Liver (tissue), 9 donors: ENCODE results near the gene MS4A7. TPM values are rescaled to one million over a fixed set of nuclear protein-coding genes. Genes with fewer than 3 reads are reported as not detected.

Experiments
- DNase-seq: peaks from one replicate; pipeline ENCODE4 v3.0.0-alpha.2; 2017; ENCODE audit warnings: low spot score
- H3K27ac ChIP-seq, 2 donors: one replicate each; pipeline ENCODE4 v1.7.0; 2013; ENCODE audit warnings: inconsistent platforms in 2 of 2, low read length in 2 of 2, control low read depth in 1 of 2, low read depth in 1 of 2, mild to moderate bottlenecking in 1 of 2
- H3K27me3 ChIP-seq, 4 donors: one replicate each; pipeline versions ENCODE4 v1.6.1 to v1.7.0; 2013; ENCODE audit warnings: low read length in 3 of 4, inconsistent platforms in 1 of 4, mild to moderate bottlenecking in 1 of 4, moderate library complexity in 1 of 4; ENCODE audit not compliant: control insufficient read depth in 4 of 4, insufficient read depth in 4 of 4
- H3K36me3 ChIP-seq, 4 donors: one replicate each; pipeline versions ENCODE4 v1.6.1 to v1.7.0; 2013; ENCODE audit warnings: low read length in 3 of 4, mild to moderate bottlenecking in 3 of 4, low read depth in 1 of 4, moderate library complexity in 1 of 4; ENCODE audit not compliant: control insufficient read depth in 4 of 4, insufficient read depth in 3 of 4
- H3K4me1 ChIP-seq, 4 donors: one replicate each; pipeline versions ENCODE4 v1.6.1 to v1.7.0; 2013; ENCODE audit warnings: low read length in 3 of 4, mild to moderate bottlenecking in 3 of 4, moderate library complexity in 1 of 4; ENCODE audit not compliant: control insufficient read depth in 4 of 4, insufficient read depth in 4 of 4
- H3K4me3 ChIP-seq, 3 donors: one replicate each; pipeline versions ENCODE4 v1.6.1 to v1.7.0; 2013; ENCODE audit warnings: low read length in 3 of 3, control low read depth in 1 of 3, low read depth in 1 of 3, mild to moderate bottlenecking in 1 of 3
- H3K9ac ChIP-seq, 2 donors: one replicate each; pipeline ENCODE4 v1.7.0; 2013; ENCODE audit warnings: low read length in 2 of 2, mild to moderate bottlenecking in 2 of 2, moderate library complexity in 2 of 2, control low read depth in 1 of 2, low read depth in 1 of 2
- H3K9me3 ChIP-seq, 4 donors: one replicate each; pipeline versions ENCODE4 v1.6.1 to v1.7.0; 2013; ENCODE audit warnings: low read length in 3 of 4; ENCODE audit not compliant: control insufficient read depth in 4 of 4
- ATF3 ChIP-seq: IDR thresholded peaks from 2 replicates; pipeline ENCODE4 v1.6.1; 2016; ENCODE audit warnings: antibody characterized with exemption
- CTCF ChIP-seq: fragments of 150-350 bp; IDR thresholded peaks from 2 replicates; pipeline ENCODE4 v1.5.1; 2017; ENCODE audit warnings: improper control_type of control experiment, low read depth, low read length; ENCODE audit not compliant: missing input control
- EGR1 ChIP-seq, 2 donors: IDR thresholded peaks; 2 replicates each; pipeline ENCODE4 v1.6.1; 2016 to 2018; ENCODE audit warnings: antibody characterized with exemption in 2 of 2, low read depth in 2 of 2
- FOXA1 ChIP-seq: IDR thresholded peaks from 2 replicates; pipeline ENCODE4 v1.6.1; 2016; ENCODE audit warnings: antibody characterized with exemption
- FOXA2 ChIP-seq: IDR thresholded peaks from 2 replicates; pipeline ENCODE4 v1.6.1; 2016; ENCODE audit warnings: antibody characterized with exemption
- HNF4A ChIP-seq, 2 donors: conservative IDR thresholded peaks; 2 replicates each; pipeline ENCODE4 v1.6.1; 2016; ENCODE audit warnings: antibody characterized with exemption in 2 of 2, mild to moderate bottlenecking in 2 of 2
- HNF4G ChIP-seq: IDR thresholded peaks from 2 replicates; pipeline ENCODE4 v1.6.1; 2016; ENCODE audit warnings: antibody characterized with exemption
- JUND ChIP-seq, 2 donors: IDR thresholded peaks; 2 replicates each; pipeline ENCODE4 v1.6.1; 2016; ENCODE audit warnings: antibody characterized with exemption in 2 of 2
- NR2F2 ChIP-seq: IDR thresholded peaks from 2 replicates; pipeline ENCODE4 v1.6.1; 2016; ENCODE audit warnings: antibody characterized with exemption
- REST ChIP-seq: IDR thresholded peaks from 2 replicates; pipeline ENCODE4 v1.6.1; 2016; ENCODE audit warnings: antibody characterized with exemption, mild to moderate bottlenecking
- RXRA ChIP-seq, 2 donors: IDR thresholded peaks; 2 replicates each; pipeline ENCODE4 v1.6.1; 2017 to 2018; ENCODE audit warnings: antibody characterized with exemption in 2 of 2, mild to moderate bottlenecking in 1 of 2
- SP1 ChIP-seq: IDR thresholded peaks from 2 replicates; pipeline ENCODE4 v1.6.1; 2018; ENCODE audit warnings: antibody characterized with exemption, mild to moderate bottlenecking
- TAF1 ChIP-seq: conservative IDR thresholded peaks from 2 replicates; pipeline ENCODE4 v1.6.1; 2016; ENCODE audit warnings: antibody characterized with exemption, mild to moderate bottlenecking
- YY1 ChIP-seq: IDR thresholded peaks from 2 replicates; pipeline ENCODE4 v1.6.1; 2016; ENCODE audit warnings: antibody characterized with exemption, mild to moderate bottlenecking
- WGBS: extraction: QIAGEN DNeasy Blood & Tissue Kit; methylation state at CpG from one replicate; pipeline ENCODE4 v1.1.7; 2013; 5-methylcytosine and 5-hydroxymethylcytosine counted together
- polyA plus RNA-seq, 2 donors: library from polyadenylated mRNA; stranded (reverse) in 1 of 2; unstranded in 1 of 2; fragments of 200-250 nt in 1 of 2; fragments of >200 nt in 1 of 2; fragmentation: Nextera tagmentation in 1 of 2; extraction: Ambion mirVana in 1 of 2; gene quantifications; one replicate each; pipeline versions ENCODE4 v1.2.1 to v1.2.3, GENCODE V29; 2013 to 2015
- total RNA-seq, 2 donors: library from RNA; depleted of rRNA; stranded (reverse); fragments of >200 nt; gene quantifications; one replicate each; pipeline ENCODE4 v1.2.3, GENCODE V29; 2014
- TF ChIP-seq, protein P1 (sequence below): IDR thresholded peaks from 2 replicates; pipeline ENCODE4 v1.6.1; 2016; ENCODE audit warnings: antibody characterized with exemption
- TF ChIP-seq, protein P2 (sequence below): IDR thresholded peaks from 2 replicates; pipeline ENCODE4 v1.6.1; 2016; ENCODE audit warnings: antibody characterized with exemption
- donor health status: healthy.
- donor health status: healthy.
- donor health status: healthy.
- donor health status: healthy.
- donor health status: healthy.

Gene MS4A7
- total and polyA plus RNA-seq, 4 donors = 16.3 to 50.0 (median 28.5) TPM

GRCh38 chr11:60348116-60348515 lies 30.2 kb upstream of the MS4A7 start (continued):
- no peak for TF ChIP-seq RXRA (IDR thresholded peaks at IDR 0.05)

- H3K9ac ChIP-seq = no peak overlapping the region
- WGBS = 74% methylated on average over 1 of the region's 1 CpG
- no peak overlapping the region for H3K4me3 ChIP-seq
- DNase-seq = no peak
- no peaks in the 10 kb centered on the region for H3K9me3 ChIP-seq
- no peaks in the 10 kb centered on the region for H3K36me3 ChIP-seq
- TF ChIP-seq YY1 (no peak), TAF1 (no peak), HNF4A (conservative IDR thresholded peaks at IDR 0.05) (no peak), JUND (IDR thresholded peaks at IDR 0.05) (no peak), CTCF (no peak), FOXA1 (no peak), SP1 (no peak), HNF4G (no peak), NR2F2 (no peak), REST (no peak), ATF3 (no peak), RXRA (IDR thresholded peaks at IDR 0.05) (no peak), EGR1 (IDR thresholded peaks at IDR 0.05; ENCODE audit: low read depth in 2 of 2) (no peak), FOXA2 (no peak)
- TF ChIP-seq, protein P1, sequence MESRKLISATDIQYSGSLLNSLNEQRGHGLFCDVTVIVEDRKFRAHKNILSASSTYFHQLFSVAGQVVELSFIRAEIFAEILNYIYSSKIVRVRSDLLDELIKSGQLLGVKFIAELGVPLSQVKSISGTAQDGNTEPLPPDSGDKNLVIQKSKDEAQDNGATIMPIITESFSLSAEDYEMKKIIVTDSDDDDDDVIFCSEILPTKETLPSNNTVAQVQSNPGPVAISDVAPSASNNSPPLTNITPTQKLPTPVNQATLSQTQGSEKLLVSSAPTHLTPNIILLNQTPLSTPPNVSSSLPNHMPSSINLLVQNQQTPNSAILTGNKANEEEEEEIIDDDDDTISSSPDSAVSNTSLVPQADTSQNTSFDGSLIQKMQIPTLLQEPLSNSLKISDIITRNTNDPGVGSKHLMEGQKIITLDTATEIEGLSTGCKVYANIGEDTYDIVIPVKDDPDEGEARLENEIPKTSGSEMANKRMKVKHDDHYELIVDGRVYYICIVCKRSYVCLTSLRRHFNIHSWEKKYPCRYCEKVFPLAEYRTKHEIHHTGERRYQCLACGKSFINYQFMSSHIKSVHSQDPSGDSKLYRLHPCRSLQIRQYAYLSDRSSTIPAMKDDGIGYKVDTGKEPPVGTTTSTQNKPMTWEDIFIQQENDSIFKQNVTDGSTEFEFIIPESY = no peak
- TF ChIP-seq, protein P2, sequence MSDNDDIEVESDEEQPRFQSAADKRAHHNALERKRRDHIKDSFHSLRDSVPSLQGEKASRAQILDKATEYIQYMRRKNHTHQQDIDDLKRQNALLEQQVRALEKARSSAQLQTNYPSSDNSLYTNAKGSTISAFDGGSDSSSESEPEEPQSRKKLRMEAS = no peak
- H3K4me1 ChIP-seq = no peaks in the 10 kb centered on the region
- H3K27ac ChIP-seq = no peak overlapping the region
- H3K27me3 ChIP-seq = no peaks in the 10 kb centered on the region
Measured at GRCh38 chr11:60349990-60350389, 28.3 kb upstream of the MS4A7 start.
